HepG2 (cell line): ENCODE measurements around the gene ETHE1. TPM values are rescaled to one million over a fixed set of nuclear protein-coding genes. Genes with fewer than 3 reads are reported as not detected.

Source experiments
- ATAC-seq: fragments of 200-7000 bp; cut with Tn5 transposase; 3 replicates; pipeline ENCODE4 v1.9.1; 2020; ENCODE audit warnings: mild to moderate bottlenecking, moderate library complexity
- BruUV-seq: library from RNA; stranded (reverse); fragments of 400-500 nt; replicated peaks from 2 replicates; lab custom pipeline; 2021; lab: Mats Ljungman, UMichigan
- CTCF ChIA-PET: fragments of 300-600 bp; formaldehyde crosslinking; extraction: SDS; loops from one replicate; lab custom pipeline; 2021; ENCODE audit warnings: low total read pairs, inconsistent platforms, low intra/inter-chr PET ratio; lab: Yijun Ruan, JAX
- POLR2A ChIA-PET: fragments of 350-600 bp; sonication (Branson Sonifier 250); formaldehyde crosslinking; loops from one replicate; lab custom pipeline; 2020; ENCODE audit warnings: antibody characterized with exemption, inconsistent platforms; lab: Yijun Ruan, JAX
- DNase-seq: peaks from one replicate; pipeline ENCODE4 v3.0.0-alpha.2; 2015; ENCODE audit warnings: low spot score
- FAIRE-seq: peaks from 3 replicates; lab custom pipeline; 2011; peaks lifted over from hg19 to GRCh38; lab: Jason Lieb, UNC
- H2AFZ ChIP-seq: one replicate; pipeline ENCODE4 v1.6.1; 2011; ENCODE audit warnings: low read length, inconsistent platforms
- H3K27ac ChIP-seq: fragments of 300-600 bp; 3 replicates; pipeline ENCODE4 v1.8.0; 2011; ENCODE audit warnings: mixed run types, mild to moderate bottlenecking, mixed read lengths, low read length, inconsistent platforms; ENCODE audit not compliant: insufficient read depth; ENCODE audit errors: extremely low read length
- H3K27me3 ChIP-seq, 2 experiments: fragments of 200-600 bp in 1 of 2; 2 replicates in 1 of 2; 3 replicates in 1 of 2; pipeline versions ENCODE4 v1.6.0 to v1.8.0; 2011; ENCODE audit warnings: low read length in 2 of 2, mild to moderate bottlenecking in 2 of 2, moderate library complexity in 2 of 2, inconsistent platforms in 1 of 2; ENCODE audit not compliant: insufficient read depth in 2 of 2, control insufficient read depth in 1 of 2
- H3K36me3 ChIP-seq, 2 experiments: fragments of 200-600 bp in 1 of 2; replicated peaks in 1 of 2; 2 replicates in 1 of 2; 3 replicates in 1 of 2; pipeline versions ENCODE4 v1.5.1 to v1.8.0; 2011; ENCODE audit warnings: low read length in 2 of 2, inconsistent platforms in 1 of 2; ENCODE audit not compliant: insufficient read depth in 2 of 2, control insufficient read depth in 1 of 2
- H3K4me1 ChIP-seq: 2 replicates; pipeline ENCODE4 v1.5.1; 2012; ENCODE audit warnings: low read length, inconsistent platforms; ENCODE audit not compliant: insufficient read depth
- H3K4me2 ChIP-seq: 2 replicates; pipeline ENCODE4 v1.6.0; 2011; ENCODE audit warnings: low read depth, low read length, inconsistent platforms
- H3K4me3 ChIP-seq, 3 experiments: fragments of 200-600 bp in 1 of 3; sonication (generic), shearing (Covaris generic) in 1 of 3; replicated peaks in 1 of 3; 2 replicates each; pipeline ENCODE4 v1.5.1; 2011 to 2016; ENCODE audit warnings: low read length in 3 of 3, inconsistent platforms in 2 of 3, low read depth in 2 of 3, mild to moderate bottlenecking in 2 of 3, control low read depth in 1 of 3, mixed read lengths in 1 of 3; ENCODE audit not compliant: insufficient read depth in 1 of 3
- H3K79me2 ChIP-seq: one replicate; pipeline ENCODE4 v1.6.1; 2011; ENCODE audit warnings: low read length, inconsistent platforms; ENCODE audit not compliant: insufficient read depth
- H3K9ac ChIP-seq: 2 replicates; pipeline ENCODE4 v1.6.0; 2011; ENCODE audit warnings: mild to moderate bottlenecking, low read depth, low read length, inconsistent platforms; ENCODE audit not compliant: insufficient read depth
- H3K9me3 ChIP-seq: 2 replicates; pipeline ENCODE4 v1.5.1; 2012; ENCODE audit warnings: mild to moderate bottlenecking, low read length
- H4K20me1 ChIP-seq: 2 replicates; pipeline ENCODE4 v1.6.0; 2011; ENCODE audit warnings: inconsistent platforms, mild to moderate bottlenecking, low read length, moderate library complexity; ENCODE audit not compliant: insufficient read depth
- ARID2 ChIP-seq: sonication (generic); formaldehyde crosslinking; IDR thresholded peaks from 2 replicates; pipeline ENCODE4 v1.8.1; 2022; ENCODE audit warnings: mild to moderate bottlenecking, missing genetic modification reagents, borderline replicate concordance
- ERF ChIP-seq: IDR thresholded peaks from 2 replicates; pipeline ENCODE4 v1.6.1; 2018; ENCODE audit warnings: missing biosample characterization, missing genetic modification reagents
- HNF1B ChIP-seq: sonication (generic); formaldehyde crosslinking; IDR thresholded peaks from 2 replicates; pipeline ENCODE4 v1.5.1; 2020; ENCODE audit warnings: mild to moderate bottlenecking, moderate library complexity, missing genetic modification reagents
- HOXA5 ChIP-seq: sonication (generic); formaldehyde crosslinking; IDR thresholded peaks from 2 replicates; pipeline ENCODE4 v1.4.0; 2020; ENCODE audit warnings: missing genetic modification reagents
- JUN ChIP-seq: sonication (generic); formaldehyde crosslinking; IDR thresholded peaks from 2 replicates; pipeline ENCODE4 v1.4.0; 2020; ENCODE audit warnings: mild to moderate bottlenecking, missing genetic modification reagents
- MAZ ChIP-seq, 2 experiments: sonication (generic) in 1 of 2; formaldehyde crosslinking in 1 of 2; IDR thresholded peaks; 2 replicates each; pipeline versions ENCODE4 v1.5.0 to v1.6.1; 2012 to 2020; ENCODE audit warnings: low read depth in 2 of 2, mild to moderate bottlenecking in 2 of 2, borderline replicate concordance in 1 of 2, improper control_type of control experiment in 1 of 2, low read length in 1 of 2, missing genetic modification reagents in 1 of 2, moderate library complexity in 1 of 2
- PLRG1 ChIP-seq: fragments of 450-650 bp; conservative IDR thresholded peaks from 2 replicates; pipeline ENCODE4 v1.6.1; 2016
- PTBP1 ChIP-seq: fragments of 200-400 bp; formaldehyde crosslinking; IDR thresholded peaks from 2 replicates; pipeline ENCODE4 v1.6.1; 2018; ENCODE audit warnings: low read length, low read depth; ENCODE audit not compliant: poor library complexity, severe bottlenecking
- SUZ12 ChIP-seq: fragments of 150-350 bp; IDR thresholded peaks from 2 replicates; pipeline ENCODE4 v1.6.1; 2014; ENCODE audit warnings: low read depth, low read length
- ZNF276 ChIP-seq: sonication (generic); formaldehyde crosslinking; IDR thresholded peaks from 2 replicates; pipeline ENCODE4 v1.4.0; 2020; ENCODE audit warnings: mild to moderate bottlenecking, low read depth, missing genetic modification reagents
- ZNF382 ChIP-seq: sonication (generic); formaldehyde crosslinking; IDR thresholded peaks from 2 replicates; pipeline ENCODE4 v1.5.0; 2020; ENCODE audit warnings: missing genetic modification reagents, mild to moderate bottlenecking, borderline replicate concordance
- ZNF749 ChIP-seq: sonication (generic); formaldehyde crosslinking; IDR thresholded peaks from 2 replicates; pipeline ENCODE4 v1.8.0; 2022; ENCODE audit warnings: mild to moderate bottlenecking, missing genetic modification reagents, moderate library complexity, borderline replicate concordance
- ZNF768 ChIP-seq: sonication (generic); formaldehyde crosslinking; IDR thresholded peaks from 2 replicates; pipeline ENCODE4 v1.4.0; 2020; ENCODE audit warnings: missing genetic modification reagents
- WGBS: methylation state at CpG from one replicate; pipeline ENCODE4 v1.1.6; 2017; ENCODE audit warnings: low lambda C conversion rate; 5-methylcytosine and 5-hydroxymethylcytosine counted together
- in situ Hi-C: cut with HindIII; loops from 2 replicates; pipeline ENCODE4 v1.10.0; 2017; ENCODE audit warnings: low pct_unique_long_range_greater_than_20kb; ENCODE audit not compliant: extremely low pct_ligation_motif_present
- intact Hi-C: fragments of 100-400 bp; cut with micrococcal nuclease; formaldehyde crosslinking; loops from one replicate; pipeline ENCODE4 v1.10.0; 2022; ENCODE audit not compliant: unreplicated experiment
- polyA plus RNA-seq, 8 experiments: library from polyadenylated mRNA; depleted of rRNA in 3 of 8; stranded (reverse) in 7 of 8; unstranded in 1 of 8; fragments of >200 nt; fragmentation: Illumina TruSeq in 4 of 8; extraction: Trizol in 4 of 8; gene quantifications; 2 replicates each; pipeline versions ENCODE4 v1.2.1 to v1.2.3, GENCODE V29; 2011 to 2016; ENCODE audit warnings: low read depth in 4 of 8, missing spikeins in 1 of 8, mixed read lengths in 1 of 8; ENCODE audit not compliant: insufficient read depth in 1 of 8
- total RNA-seq, 5 experiments: library from RNA; depleted of rRNA; stranded (reverse); fragments of >200 nt; fragmentation: Illumina TruSeq; extraction: Trizol; gene quantifications; 2 replicates each; pipeline ENCODE4 v1.2.3, GENCODE V29; 2016; ENCODE audit warnings: low read depth in 1 of 5

ETHE1 gene
- total and polyA plus RNA-seq, 2 of the 13 experiments (the other 11 are each of a cell fraction or from before 2014, with no cell fraction given), result 32.5 to 58.4 TPM

- H3K9me3 ChIP-seq, result no peaks in the 10 kb centered on the region
- H2AFZ ChIP-seq, result no peak overlapping the region
- 98% methylated on average over 3 of the region's 3 CpGs for WGBS
- FAIRE-seq, result no peak
- no peak overlapping the region for H3K4me3 ChIP-seq
- H4K20me1 ChIP-seq, result no peaks in the 10 kb centered on the region
- H3K9ac ChIP-seq, result no peak overlapping the region
- intact Hi-C loops, result no loop called here
- H3K27ac ChIP-seq, result no peak overlapping the region
- ChIA-PET POLR2A (interaction anchor here (0.6 to 5.5 kb wide), 6 partner anchors 10 to 185 kb away, joined by 3 to 17 read pairs (median 4); partner anchors contain the start of gene PHLDB3), CTCF (no interaction called here)
- TF ChIP-seq ZNF749 (CRISPR knock-in tag) (no peak), ZNF768 (CRISPR knock-in tag) (peak; percentile 75; the same call in 1 of the 2 replicates), ERF (CRISPR knock-in tag) (no peak), HOXA5 (CRISPR knock-in tag) (no peak), PTBP1 (no peak), SUZ12 (no peak), JUN (CRISPR knock-in tag) (no peak)
- in situ Hi-C loops, result no loop called here
- no peak for DNase-seq
- H3K27me3 ChIP-seq, result no peaks in the 10 kb centered on the region
- no peak overlapping the region for H3K4me2 ChIP-seq
- no peaks in the 10 kb centered on the region for H3K79me2 ChIP-seq
- ATAC-seq, result no peak
- no peaks in the 10 kb centered on the region for H3K4me1 ChIP-seq
- peaks cover 3 to 5% of the 10 kb centered on the region in 2 experiments; a peak in 2 of 5 replicates for H3K36me3 ChIP-seq
- no TSS peak for BruUV-seq
Measured at GRCh38 chr19:43480574-43480973, 46.4 kb downstream of the ETHE1 start.

DNA sequence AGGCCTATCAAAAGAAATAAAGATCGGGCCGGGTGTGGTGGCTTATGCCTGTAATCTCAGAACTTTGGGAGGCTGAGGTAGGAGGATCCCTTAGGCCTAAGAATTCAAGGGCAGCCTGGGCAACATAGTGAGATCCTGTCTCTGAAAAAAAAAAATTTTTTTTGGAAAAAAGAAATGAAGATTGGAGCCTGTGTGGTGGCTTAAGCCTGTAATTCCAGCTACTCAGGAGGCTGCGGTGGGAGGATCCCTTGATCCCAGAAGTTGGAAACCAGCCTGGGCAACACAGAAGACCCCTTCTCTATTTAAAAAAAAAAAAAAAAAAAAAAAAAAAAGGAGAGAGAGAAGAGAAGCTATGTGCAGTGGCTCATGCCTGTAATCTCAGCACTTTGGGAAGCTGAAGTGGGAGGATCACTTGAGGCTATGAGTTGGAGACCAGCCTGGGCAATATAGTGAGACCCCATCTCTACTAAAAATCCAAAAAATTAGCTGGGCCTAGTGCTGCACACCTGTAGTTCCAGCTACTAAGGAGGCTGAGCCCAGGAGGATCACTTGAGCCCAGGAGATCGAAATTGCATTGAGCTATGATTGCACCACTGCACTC lies 46.9 kb downstream of the ETHE1 start:
- intact Hi-C loops, result no loop called here
- Histone ChIP-seq H3K27ac (no peak overlapping the region), H3K9ac (no peak overlapping the region), H3K9me3 (no peaks in the 10 kb centered on the region), H3K27me3 (no peaks in the 10 kb centered on the region), H3K4me3 (no peak overlapping the region), H3K36me3 (peaks cover 3 to 5% of the 10 kb centered on the region in 2 experiments; a peak in 2 of 5 replicates), H3K79me2 (no peaks in the 10 kb centered on the region), H2AFZ (no peak overlapping the region), H3K4me1 (no peaks in the 10 kb centered on the region), H3K4me2 (no peak overlapping the region), H4K20me1 (no peaks in the 10 kb centered on the region)
- 88% methylated on average over 4 of the region's 4 CpGs for WGBS
- no TSS peak for BruUV-seq
- FAIRE-seq, result no peak
- CTCF ChIA-PET, result no interaction called here
- no peak for DNase-seq
- no peak for ATAC-seq
- POLR2A ChIA-PET, result interaction anchor here (0.6 to 5.5 kb wide), 6 partner anchors 10 to 186 kb away, joined by 3 to 17 read pairs (median 4); partner anchors contain the start of gene PHLDB3
- in situ Hi-C loops, result no loop called here
- no peak for TF ChIP-seq ZNF276 (CRISPR knock-in tag)
- no peak for TF ChIP-seq MAZ (IDR thresholded peaks at IDR 0.05; ENCODE audit: borderline replicate concordance, low read depth, low read length)
- TF ChIP-seq MAZ (CRISPR knock-in tag; IDR thresholded peaks at IDR 0.05; ENCODE audit: low read depth), result no peak
- TF ChIP-seq ARID2 (CRISPR knock-in tag), result no peak
- no peak for TF ChIP-seq ZNF382
- no peak for TF ChIP-seq HNF1B (CRISPR knock-in tag)
- no peak for TF ChIP-seq PLRG1
